NCI-H460 (cell line): ENCODE results near the gene SCO2. TPM values are rescaled to one million over a fixed set of nuclear protein-coding genes. Genes with fewer than 3 reads are reported as not detected.
"Not testable (repeated sequence)": the region's sequence is repeated elsewhere in the genome, so short reads cannot be mapped to it uniquely, and the experiment has no call there.

Experiments
- DNase-seq: peaks from one replicate; pipeline ENCODE4 v3.0.0-alpha.2; 2016; ENCODE audit warnings: low read depth; ENCODE audit errors: extremely low read depth
- total RNA-seq: library from RNA; depleted of rRNA; stranded (reverse); fragments of >200 nt; shearing (Covaris generic); gene quantifications from 2 replicates; pipeline ENCODE4 v1.2.3, GENCODE V29; 2014

The SCO2 gene
- total RNA-seq, 1 experiment from 2014 or later: 3.0 TPM

DNA sequence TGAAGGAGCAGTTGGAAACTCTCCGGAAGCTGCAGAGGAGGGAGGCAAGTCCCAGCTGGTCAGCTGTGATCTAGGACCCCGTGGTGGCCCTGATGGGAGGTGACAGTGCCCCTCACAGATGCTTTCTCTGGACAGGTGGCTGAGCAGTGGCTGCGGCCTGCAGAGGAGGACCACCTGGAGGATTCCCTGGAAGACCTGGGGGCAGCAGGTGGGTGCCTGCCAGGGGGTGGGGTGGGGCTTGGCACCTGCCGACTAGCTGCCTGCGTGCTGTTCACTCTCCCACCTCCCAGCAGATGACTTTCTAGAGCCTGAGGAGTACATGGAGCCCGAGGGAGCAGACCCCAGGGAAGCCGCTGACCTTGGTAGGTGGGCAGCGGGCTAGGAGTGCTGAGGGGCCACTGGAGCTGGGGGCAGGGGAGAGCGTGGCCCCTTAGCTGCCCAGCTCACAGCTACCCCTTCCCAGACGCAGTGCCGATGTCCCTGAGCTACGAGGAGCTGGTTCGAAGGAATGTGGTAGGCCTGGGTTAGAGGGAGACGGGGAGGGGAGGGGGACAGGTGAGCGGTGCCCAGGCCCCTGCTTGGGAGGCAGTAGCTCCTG lies 3.1 kb downstream of the SCO2 start:
- DNase-seq: no peak

- DNase-seq: no peak
Measured at GRCh38 chr22:50521710-50522109, 3.7 kb downstream of the SCO2 start.

GRCh38 chr22:50520826-50521453 lies 4.5 kb downstream of the SCO2 start:
- DNase-seq: no peak

- not testable (repeated sequence) for DNase-seq
Measured at GRCh38 chr22:50520184-50520583, 5.2 kb downstream of the SCO2 start.

DNA sequence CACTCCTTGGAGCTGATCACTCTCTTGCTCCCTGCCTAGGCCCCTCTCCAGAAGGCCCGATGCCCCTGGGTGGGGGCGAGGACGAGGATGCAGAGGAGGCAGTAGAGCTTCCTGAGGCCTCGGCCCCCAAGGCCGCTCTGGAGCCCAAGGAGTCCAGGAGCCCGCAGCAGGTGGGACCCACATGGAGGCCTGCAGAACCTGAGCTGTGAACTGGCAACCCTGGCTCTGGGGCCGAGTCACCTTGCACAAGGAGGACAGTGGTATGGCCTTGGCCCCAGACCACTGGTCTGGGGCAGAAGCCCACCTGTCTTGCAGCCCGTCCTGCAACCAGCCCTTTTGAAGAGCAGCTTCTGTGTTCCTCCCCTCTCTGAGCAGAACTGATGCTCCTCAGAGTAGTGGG lies 6.2 kb downstream of the SCO2 start:
- DNase-seq: no peak

- no peak for DNase-seq
Measured at GRCh38 chr22:50518606-50519005, 6.8 kb downstream of the SCO2 start.

DNA sequence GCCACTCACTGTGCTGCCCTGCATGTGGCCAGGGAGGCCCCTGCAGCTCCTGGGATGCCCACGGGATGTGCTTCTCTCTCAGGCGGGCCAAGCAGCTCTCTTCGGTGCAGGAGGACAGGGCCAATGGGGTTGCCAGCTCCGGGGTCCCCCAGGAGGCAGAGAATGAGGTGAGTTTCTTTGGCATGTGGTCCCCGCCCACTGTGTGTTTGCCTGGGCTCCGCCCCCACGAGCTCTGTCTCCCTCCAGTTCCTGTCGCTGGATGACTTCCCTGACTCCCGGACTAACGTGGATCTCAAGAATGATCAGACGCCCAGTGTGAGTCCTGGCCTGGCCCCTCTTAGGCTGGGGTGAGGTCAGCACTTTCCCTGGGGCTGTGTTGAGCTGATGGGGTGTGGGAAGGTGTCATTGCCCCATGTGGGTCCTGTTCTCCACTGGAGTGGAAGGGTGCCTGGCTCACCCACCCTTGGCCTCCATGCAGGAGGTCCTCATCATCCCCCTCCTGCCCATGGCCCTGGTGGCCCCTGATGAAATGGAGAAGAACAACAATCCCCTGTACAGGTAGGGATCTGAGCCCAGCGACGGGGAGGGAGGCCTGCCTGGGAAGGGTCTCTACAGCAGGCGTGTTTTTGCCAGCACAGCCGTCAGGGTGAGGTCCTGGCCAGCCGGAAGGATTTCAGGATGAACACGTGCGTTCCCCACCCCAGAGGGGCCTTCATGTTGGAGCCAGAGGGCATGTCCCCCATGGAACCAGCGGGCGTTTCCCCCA lies 7.7 kb downstream of the SCO2 start:
- no peak for DNase-seq

DNA sequence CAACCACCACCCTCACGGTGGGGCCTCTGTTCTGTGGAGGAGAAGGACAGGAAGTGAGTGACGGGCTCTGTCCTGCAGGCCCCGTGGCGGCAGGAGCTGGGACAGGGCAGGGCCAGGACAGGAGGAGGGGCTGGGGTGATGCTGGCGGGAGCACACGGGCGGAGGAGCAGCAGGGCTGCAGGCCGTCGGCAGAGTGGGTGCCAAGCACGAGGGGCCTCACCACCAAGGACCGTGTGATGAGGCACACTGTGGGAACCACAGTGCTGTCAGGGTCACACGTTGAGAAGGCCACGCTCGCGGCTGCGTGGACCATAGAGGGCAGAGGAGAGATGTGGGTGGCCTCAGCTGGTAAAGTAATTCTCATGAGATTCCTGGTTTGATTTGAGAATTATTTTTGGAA lies 8.5 kb downstream of the SCO2 start:
- DNase-seq: no peak

DNA sequence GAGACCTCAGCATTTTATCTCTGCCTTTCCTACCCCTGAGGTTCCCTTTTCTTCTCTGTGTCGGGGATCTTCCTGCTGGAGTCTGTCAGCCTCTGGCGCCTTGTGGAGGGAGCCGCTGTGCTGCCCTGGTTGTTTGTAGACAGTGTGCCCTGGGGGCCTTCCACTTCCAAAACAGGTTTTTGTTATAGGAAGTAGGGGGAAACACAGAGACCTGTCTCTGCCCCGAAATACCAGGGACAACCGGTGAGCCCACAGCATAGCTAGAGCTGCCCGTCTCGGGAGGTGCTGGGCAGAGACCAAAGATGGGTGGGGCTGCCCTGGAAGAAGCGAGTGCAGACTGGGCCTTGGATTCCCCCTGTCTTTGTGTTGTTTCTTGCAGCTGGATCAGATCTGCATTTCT lies 9.3 kb downstream of the SCO2 start:
- DNase-seq: no peak

DNA sequence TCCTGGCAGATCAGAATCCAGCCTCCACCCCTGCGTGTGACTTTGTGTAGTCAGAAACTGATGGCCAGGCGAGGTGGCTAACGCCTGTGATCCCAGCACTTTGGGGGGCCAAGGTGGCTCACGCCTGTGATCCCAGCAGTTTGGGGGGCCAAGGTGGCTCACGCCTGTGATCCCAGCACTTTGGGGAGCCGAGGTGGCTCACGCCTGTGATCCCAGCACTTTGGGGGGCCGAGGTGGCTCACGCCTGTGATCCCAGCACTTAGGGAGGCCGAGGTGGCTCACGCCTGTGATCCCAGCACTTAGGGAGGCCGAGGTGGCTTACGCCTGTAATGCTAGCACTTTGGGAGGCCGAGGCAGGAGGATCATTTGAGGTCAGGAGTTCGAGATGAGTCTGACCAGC lies 12.2 kb downstream of the SCO2 start:
- DNase-seq: no peak

DNA sequence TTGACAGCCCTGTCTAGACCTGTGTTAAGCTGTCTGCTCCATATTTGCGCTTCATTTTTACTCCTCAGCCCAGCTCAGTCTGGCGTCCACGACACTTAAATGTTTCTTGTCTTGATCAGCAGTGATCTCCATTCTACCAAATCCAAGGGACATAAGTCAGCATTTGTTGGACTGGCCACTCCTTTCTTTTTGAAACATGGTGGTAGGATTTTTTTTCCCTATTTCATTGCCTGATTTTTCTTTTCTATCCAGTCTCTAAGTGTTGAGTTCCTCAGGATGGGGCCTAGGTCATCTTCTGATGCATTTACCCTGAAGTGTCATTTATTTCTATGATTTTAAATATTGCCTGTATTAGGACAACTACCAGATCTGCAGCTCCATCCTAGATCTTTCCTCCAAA lies 16.5 kb downstream of the SCO2 start:
- DNase-seq: no peak

- DNase-seq: peak; percentile 91
Measured at GRCh38 chr22:50507991-50508884, 17.2 kb downstream of the SCO2 start, which contains the start of gene NCAPH2. TSS of gene NCAPH2 (plus strand) at chr22:50508224. CDS start at chr22:50508338, 114 bp downstream.

DNA sequence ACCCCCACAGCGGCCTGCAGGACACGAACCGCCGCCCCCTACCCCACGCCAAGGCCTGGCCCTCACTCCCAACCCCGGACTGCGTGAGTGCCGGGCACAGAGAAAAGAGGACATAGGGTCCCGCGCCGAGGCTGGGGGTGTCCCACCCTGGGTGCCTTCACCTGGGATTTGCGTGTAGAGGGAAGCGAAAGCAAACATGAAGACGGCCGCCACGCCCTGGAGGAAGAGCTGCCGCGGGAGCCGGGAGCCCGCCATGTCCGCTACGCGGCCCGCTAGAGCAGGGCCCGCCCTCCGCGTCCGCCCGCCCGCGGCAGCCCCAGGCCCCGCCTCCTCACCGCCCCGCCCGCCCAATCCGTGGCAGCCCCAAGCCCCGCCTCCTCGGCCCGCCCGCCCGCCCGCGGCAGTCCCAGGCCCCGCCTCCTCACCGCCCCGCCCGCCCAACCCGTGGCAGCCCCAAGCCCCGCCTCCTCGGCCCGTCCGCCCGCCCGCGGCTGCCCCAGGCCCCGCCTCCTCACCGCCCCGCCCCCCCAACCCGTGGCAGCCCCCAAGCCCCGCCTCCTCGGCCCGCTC lies 17.9 kb downstream of the SCO2 start, which contains the start of gene LMF2:
TSS of gene LMF2 (minus strand) at position 282 of the 570 bp plus-strand sequence. CDS start at position 255, 27 bp downstream.
- DNase-seq: no peak

GRCh38 chr22:50506611-50507420 lies 18.6 kb downstream of the SCO2 start:
- no peak for DNase-seq

GRCh38 chr22:50505776-50506610 lies 19.4 kb downstream of the SCO2 start:
- no peak for DNase-seq

DNA sequence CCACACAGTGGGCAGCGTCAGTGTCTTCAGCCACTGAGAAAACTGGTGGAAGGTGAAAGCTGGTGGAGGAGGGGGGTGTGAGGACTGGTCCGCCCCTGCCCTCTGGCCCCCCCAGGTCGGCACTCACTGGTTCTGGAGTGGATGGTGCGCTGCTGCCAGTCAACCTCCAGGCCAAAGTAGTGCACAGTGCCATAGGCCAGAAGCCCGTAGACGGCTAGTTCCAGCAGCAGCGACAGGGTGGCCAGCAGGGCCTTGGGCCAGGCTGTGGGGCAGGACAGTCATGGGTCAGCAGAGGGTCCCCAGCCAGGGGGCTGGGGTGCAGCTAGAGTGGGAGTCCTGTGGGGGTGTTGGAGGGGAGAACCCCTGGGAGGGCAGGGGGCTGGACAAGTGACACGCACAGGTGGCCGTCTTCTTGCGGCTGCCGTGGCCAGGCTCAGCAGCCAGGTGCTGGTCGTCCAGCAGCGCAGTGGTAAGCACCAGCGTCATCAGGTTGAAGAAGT lies 20.1 kb downstream of the SCO2 start:
- DNase-seq: no peak

DNA sequence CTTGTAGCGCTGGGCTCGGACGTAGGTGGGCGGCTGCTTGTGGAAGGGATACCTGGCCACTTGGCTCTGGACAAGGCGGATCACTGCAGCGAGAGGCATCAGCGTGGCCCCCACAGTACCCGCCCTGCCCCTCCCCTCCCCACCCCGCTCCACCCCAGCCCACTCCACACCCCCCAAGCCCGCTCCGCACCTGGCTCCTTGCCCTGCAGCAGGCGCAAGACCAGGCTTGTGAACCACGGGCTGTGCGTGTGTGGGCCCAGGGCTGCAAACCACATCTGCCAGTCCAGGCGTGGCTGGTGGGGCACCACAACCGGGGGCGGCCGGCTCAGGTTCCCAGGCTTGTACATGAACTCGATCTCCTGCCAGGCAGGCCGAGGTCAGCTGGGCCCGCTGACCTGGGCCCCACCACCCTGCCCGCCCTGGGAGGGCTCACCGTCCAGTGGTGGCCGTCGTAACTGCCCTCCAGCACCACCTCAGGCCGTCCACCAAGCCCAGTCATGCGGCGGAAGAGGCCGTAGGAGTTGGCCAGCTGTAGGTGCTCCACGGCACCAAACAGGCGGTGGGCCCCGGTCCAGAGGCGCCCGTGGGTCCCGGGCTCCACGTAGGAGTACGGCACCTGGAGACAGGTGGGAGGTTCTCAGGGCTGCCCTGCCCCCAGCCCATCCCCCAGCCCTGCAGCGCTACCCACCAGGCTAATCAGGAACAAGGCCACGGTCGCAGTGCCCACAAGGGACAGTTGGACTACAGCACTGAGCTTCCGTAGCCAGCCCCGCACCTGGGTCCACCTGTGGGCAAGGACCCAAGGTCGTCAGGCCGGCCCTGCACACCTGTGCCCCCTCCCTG lies 20.8 kb downstream of the SCO2 start:
- no peak for DNase-seq
